NK-92 (cell line): ENCODE measurements around the gene SCAF8.
"Not testable (repeated sequence)": the region's sequence is repeated elsewhere in the genome, so short reads cannot be mapped to it uniquely, and the experiment has no call there.

ENCODE experiments used
- DNase-seq: peaks from one replicate; lab custom pipeline; 2025; ENCODE audit not compliant: unreplicated experiment; lab: John Stamatoyannopoulos, UW

Gene SCAF8, protein sequence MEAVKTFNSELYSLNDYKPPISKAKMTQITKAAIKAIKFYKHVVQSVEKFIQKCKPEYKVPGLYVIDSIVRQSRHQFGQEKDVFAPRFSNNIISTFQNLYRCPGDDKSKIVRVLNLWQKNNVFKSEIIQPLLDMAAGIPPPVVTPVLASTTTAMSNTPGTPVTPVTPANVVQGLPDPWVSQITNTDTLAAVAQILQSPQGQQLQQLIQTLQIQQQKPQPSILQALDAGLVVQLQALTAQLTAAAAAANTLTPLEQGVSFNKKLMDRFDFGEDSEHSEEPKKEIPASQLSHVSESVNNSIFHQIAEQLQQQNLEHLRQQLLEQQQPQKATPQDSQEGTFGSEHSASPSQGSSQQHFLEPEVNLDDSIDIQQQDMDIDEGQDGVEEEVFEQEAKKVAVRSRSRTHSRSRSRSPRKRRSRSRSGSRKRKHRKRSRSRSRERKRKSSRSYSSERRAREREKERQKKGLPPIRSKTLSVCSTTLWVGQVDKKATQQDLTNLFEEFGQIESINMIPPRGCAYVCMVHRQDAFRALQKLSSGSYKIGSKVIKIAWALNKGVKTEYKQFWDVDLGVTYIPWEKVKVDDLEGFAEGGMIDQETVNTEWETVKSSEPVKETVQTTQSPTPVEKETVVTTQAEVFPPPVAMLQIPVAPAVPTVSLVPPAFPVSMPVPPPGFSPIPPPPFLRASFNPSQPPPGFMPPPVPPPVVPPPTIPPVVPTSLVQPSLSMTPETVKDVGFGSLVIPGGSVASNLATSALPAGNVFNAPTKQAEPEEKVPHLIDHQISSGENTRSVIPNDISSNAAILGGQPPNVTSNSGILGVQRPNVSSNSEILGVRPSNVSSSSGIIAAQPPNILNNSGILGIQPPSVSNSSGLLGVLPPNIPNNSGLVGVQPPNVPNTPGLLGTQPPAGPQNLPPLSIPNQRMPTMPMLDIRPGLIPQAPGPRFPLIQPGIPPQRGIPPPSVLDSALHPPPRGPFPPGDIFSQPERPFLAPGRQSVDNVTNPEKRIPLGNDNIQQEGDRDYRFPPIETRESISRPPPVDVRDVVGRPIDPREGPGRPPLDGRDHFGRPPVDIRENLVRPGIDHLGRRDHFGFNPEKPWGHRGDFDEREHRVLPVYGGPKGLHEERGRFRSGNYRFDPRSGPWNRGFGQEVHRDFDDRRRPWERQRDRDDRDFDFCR (N-terminal part only)

DNA sequence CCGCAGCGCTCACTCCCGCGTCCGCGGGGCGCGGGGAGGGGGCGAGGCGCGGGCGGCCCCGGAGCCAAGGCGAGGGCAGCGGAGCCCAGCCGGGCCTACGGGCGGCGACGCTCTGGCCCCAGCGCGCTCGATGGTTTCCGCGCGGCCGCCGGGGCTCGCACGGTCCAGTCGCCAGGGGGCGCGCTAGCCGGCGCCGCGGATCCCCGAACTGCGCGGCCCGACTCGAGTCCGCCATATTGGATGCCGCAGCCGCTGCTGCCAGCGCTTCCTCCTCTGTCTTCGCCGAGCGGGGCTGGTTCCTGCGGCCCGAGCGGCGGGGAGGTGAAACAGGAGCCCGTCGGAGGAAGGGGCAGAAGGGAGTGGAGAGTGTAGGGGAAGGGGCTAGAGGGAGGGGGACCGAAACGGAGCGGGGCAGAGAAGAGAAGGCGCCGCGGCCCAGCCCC, at the start of gene SCAF8:
SCAF8 (plus strand) TSS at position 234 of the 443 bp plus-strand sequence. CDS start 485 bp downstream, outside the sequence.
- peak; percentile 24 for DNase-seq

- DNase-seq: no peak
Observed at GRCh38 chr6:154683756-154684523, 49.3 kb upstream of the SCAF8 start.

GRCh38 chr6:154686162-154686561, 47.1 kb upstream of the SCAF8 start:
- DNase-seq: no peak

- no peak for DNase-seq
Observed at GRCh38 chr6:154689493-154690255, 43.5 kb upstream of the SCAF8 start.

DNA sequence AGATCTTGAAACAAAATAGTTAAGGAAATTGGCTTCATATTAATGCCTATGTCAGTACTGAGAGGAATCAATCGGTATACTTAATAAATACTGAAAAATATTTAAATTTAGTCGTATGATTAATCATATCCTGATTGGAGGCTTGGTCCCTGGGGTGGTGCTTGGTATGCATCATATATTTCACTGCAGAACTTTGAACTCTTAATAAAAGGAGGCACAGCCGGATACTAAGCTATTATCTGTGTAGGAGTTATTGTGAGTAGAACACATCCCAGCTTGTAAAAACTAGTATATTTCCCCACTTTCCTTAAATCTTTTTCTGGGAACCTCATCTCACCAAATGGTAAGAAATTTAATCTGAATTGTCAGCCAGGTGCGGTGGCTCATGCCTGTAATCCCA, 42.4 kb upstream of the SCAF8 start:
- no peak for DNase-seq

DNA sequence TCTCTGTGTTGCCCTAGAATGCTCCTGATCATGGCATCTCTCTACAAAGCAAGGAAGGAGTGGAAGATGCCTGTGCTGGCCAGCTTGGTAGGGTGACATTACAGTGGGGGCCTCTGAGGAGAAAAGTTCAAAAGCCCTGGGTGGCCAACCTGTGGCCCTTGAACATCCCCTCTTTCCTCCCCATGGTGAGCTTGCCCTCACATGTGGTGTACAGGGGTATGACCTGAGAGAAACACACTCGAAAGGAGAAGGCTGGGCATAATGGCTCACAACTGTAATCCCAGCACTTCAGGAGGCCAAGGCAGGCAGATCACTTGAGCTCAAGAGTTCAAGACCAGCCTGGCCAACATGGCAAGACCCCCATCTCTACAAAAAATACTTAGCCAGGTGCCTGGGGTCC, 36.6 kb upstream of the SCAF8 start:
- no peak for DNase-seq

DNA sequence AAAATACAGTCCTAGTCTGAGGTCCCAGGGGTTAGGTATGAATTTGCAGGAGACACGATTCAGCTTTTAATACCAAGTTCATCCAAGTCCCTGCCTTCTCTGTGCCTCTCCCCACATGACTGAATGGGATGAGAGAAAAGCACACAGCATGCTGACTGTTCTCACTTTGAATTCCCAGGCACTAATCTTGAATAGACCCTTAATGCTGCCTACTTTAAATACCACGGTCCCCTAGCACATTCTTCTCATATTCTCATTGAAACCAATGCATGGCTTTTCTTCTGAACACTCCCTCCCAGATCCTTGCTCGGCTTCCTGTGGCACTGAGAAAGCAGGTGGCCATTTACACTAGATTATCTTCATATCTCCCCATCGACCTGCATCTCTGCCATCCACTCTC, 30.1 kb upstream of the SCAF8 start:
- no peak for DNase-seq

- DNase-seq: no peak
Observed at GRCh38 chr6:154705471-154706113, 27.6 kb upstream of the SCAF8 start.

DNA sequence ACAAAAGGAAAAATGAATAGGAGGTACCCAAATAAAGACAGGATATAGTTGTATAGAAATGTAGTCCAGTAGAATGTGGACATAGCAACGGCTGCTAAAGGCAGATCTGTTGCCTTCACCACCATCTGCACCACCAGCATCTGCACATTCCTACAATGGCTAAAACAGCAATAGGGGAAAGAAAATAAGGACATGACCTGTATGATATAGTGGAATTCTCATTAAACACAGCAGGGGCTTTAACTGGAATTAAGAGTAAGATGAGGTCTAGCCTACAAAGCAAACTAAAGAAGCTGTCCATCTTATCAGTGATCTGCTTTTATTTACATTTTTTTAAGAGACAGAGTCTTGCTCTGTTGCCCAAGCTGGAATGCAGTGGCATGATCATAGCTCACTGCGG, 26.8 kb upstream of the SCAF8 start:
- DNase-seq: no peak

- no peak for DNase-seq
Observed at GRCh38 chr6:154709621-154710020, 23.6 kb upstream of the SCAF8 start.

GRCh38 chr6:154710689-154711088, 22.5 kb upstream of the SCAF8 start:
- no peak for DNase-seq

DNA sequence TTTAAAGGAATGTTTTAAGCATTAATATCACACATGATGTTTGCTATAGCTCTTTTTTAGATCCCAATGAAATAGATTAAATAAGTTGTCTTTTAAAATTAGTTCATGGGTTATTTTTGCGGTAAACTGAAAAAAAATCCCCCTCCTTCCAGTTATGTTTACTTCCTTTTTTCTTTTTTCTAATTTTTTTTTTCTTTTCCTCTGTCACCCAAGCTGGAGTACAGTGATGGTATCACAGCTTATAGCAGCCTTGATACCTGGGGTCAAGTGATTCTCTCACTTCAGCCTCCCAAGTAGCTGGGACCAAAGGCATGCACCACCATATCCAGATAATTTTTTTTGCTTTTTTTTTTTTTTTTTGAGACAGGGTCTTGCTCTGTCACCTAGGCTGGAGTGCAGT, 17.8 kb upstream of the SCAF8 start:
- no peak for DNase-seq

DNA sequence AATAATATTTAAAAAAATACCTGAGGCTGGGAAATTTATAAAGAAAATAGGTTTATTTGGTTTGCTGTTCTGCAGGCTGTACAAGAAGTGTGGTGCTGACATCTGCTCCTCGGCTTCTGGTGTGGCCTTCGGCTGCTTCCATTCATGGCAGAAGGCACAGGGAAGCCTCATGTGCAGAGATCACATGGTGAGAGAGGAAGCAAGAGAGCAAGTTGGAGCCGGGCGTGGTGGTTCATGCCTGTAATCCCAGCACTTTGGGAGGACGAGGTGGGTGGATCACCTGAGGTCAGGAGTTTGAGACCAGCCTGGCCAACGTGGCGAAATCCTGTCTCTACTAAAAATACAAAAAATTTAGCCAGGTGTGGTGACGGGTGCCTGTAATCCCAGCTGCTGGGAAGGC, 16.9 kb upstream of the SCAF8 start:
- DNase-seq: not testable (repeated sequence)

DNA sequence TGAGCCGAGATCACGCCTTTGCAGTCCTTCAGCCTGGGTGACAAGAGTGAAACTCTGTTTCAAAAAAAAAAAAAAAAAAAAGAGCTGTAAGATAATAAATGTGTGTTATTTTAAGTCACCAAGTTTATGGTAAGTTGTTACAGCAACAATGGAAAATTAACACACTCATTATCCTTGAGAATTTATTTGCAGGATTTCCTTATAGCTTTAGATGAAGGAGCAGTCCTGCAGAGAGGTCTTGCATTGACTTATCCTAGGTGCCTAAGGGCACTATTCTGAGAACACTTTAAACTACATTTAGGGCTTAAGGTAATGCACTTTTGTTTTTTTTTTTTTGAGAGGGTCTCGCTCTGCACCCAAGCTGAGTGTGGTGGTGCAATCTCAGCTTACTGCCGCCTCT, 13.8 kb upstream of the SCAF8 start:
- no peak for DNase-seq

GRCh38 chr6:154719854-154720253, 13.4 kb upstream of the SCAF8 start:
- DNase-seq: no peak

GRCh38 chr6:154721460-154721859, 11.8 kb upstream of the SCAF8 start:
- no peak for DNase-seq

DNA sequence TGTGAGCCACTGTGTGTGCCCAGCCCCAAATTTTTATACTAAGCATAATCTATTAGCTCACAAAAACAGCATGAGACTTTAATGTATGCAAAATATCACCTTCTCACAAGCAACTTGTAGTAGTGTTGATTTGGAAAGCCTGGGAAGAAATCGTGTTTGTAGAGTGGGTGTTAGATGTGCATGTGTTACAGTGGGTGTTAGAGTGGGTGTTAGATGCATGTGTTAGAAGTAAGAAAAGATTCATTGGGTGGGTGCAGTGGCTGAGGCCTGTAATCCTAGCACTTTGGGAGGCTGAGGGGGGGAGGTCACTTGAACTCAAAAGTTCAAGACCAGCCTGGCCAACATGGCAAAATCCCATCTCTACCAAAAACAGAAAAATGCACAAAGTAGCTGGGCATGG, 6.3 kb upstream of the SCAF8 start:
- DNase-seq: no peak

DNA sequence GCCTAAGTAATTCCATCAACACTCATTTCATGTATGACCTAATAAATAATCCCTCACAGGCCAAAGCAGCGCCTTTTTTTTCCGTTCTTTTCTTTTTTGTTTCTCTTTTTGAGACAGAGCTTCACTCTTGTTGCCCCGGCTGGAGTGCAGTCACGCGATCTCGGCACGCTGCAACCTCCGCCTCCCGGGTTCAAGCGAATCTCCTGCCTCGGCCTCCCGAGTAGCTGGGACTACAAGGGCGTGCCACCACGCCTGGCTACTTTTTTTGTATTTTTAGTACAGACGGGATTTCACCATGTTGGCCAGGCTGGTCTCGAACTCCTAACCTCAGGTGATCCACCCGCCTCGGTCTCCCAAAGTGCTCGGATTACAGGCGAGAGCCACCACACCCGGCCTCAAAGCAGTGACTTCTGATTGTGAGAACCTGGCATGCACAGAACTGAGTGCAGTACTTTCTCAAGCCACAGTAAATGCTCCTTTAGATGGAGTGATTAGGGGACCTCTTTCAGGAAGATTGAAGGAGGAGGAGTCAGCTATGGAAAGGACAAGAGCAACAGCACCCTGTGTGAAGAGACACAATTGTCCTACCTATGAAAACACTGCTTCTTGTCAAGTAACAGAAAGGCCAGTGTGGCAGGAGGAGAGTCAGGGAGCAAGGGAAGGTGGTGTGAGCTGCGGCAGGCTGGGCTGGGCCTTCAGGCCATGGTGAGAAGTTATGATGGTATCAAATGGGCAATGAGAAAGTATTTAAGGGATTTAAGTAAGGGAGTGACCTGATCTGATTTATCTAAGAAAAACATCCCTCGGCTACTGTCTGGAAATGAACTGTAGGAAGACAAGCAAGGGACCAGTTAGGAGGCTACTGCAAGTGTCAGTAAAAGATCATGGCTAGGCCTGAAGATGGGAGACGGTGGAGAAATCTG, 1.7 kb upstream of the SCAF8 start:
- no peak for DNase-seq
